Upper lobe of right lung (tissue), 1 donor: ENCODE measurements around the gene TCEAL8. TPM values are rescaled to one million over a fixed set of nuclear protein-coding genes. Genes with fewer than 3 reads are reported as not detected.
"Not testable (repeated sequence)": the region's sequence is repeated elsewhere in the genome, so short reads cannot be mapped to it uniquely, and the experiment has no call there.

Experiments
- ATAC-seq: fragments of 200-7000 bp; cut with Tn5 transposase; one replicate; pipeline ENCODE4 v1.9.1; 2020; ENCODE audit warnings: mild to moderate bottlenecking, moderate library complexity
- DNase-seq: peaks from one replicate; pipeline ENCODE4 v3.0.0-alpha.2; 2020
- H3K27ac ChIP-seq: fragments of 200-600 bp; one replicate; pipeline ENCODE4 v1.8.0; 2022
- H3K27me3 ChIP-seq: fragments of 200-600 bp; one replicate; pipeline ENCODE4 v1.8.0; 2022; ENCODE audit warnings: mild to moderate bottlenecking
- H3K36me3 ChIP-seq: fragments of 200-600 bp; one replicate; pipeline ENCODE4 v1.8.0; 2022
- H3K4me1 ChIP-seq: fragments of 200-600 bp; one replicate; pipeline ENCODE4 v1.8.0; 2022
- H3K4me3 ChIP-seq: fragments of 200-600 bp; one replicate; pipeline ENCODE4 v1.8.0; 2022; ENCODE audit warnings: mild to moderate bottlenecking
- H3K9me3 ChIP-seq: fragments of 200-600 bp; one replicate; pipeline ENCODE4 v1.8.0; 2022
- intact Hi-C: fragments of 100-400 bp; cut with DNase I; formaldehyde crosslinking; loops from one replicate; pipeline ENCODE4 v1.11.0; 2022
- total RNA-seq: library from RNA; stranded (reverse); fragmentation: NEBNext Ultra II Directional; extraction: Animal tissue kit (Norgen Biotek cat#: 25700); gene quantifications from one replicate; pipeline ENCODE4 v1.2.1, GENCODE V29; 2021
- TF ChIP-seq, protein P1 (sequence below): fragments of 200-600 bp; IDR thresholded peaks from one replicate; pipeline ENCODE4 v1.8.0; 2022; ENCODE audit warnings: antibody characterized with exemption
- donor health status: DM: no; HTN: yes; CAD: no; lungs with severe emphysema.

The TCEAL8 gene
- total RNA-seq, 1 donor from 2014 or later: 42.9 TPM

DNA sequence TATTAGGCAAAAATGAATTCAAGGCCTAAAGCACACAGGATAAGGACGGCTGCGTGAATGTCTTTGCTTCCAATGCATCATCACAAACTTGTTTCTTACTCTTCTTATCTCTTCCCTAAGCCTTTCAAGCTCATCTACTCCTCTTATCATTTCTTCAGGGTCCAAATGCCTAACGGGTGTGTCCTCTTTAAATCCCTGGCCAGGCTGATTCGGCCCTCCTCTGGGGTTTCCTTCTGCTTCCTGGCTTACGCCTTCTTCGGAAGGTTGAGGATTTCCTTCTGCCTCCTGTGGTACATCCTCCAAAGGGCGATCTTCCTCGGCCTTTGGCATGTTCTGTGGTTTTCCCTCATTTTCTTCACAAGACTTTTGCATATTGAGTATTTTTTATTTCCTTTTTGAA lies 1.3 kb downstream of the TCEAL8 start:
- Histone ChIP-seq H3K9me3 (no peaks in the 10 kb centered on the region), H3K4me1 (peaks cover 6% of the 10 kb centered on the region), H3K4me3 (peak overlapping the region; percentile 66), H3K27me3 (no peaks in the 10 kb centered on the region), H3K27ac (peak overlapping the region; percentile 80), H3K36me3 (no peaks in the 10 kb centered on the region)
- TF ChIP-seq, protein P1, sequence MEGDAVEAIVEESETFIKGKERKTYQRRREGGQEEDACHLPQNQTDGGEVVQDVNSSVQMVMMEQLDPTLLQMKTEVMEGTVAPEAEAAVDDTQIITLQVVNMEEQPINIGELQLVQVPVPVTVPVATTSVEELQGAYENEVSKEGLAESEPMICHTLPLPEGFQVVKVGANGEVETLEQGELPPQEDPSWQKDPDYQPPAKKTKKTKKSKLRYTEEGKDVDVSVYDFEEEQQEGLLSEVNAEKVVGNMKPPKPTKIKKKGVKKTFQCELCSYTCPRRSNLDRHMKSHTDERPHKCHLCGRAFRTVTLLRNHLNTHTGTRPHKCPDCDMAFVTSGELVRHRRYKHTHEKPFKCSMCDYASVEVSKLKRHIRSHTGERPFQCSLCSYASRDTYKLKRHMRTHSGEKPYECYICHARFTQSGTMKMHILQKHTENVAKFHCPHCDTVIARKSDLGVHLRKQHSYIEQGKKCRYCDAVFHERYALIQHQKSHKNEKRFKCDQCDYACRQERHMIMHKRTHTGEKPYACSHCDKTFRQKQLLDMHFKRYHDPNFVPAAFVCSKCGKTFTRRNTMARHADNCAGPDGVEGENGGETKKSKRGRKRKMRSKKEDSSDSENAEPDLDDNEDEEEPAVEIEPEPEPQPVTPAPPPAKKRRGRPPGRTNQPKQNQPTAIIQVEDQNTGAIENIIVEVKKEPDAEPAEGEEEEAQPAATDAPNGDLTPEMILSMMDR: no peak
- intact Hi-C loops: no loop called here
- ATAC-seq (peak; percentile 30), DNase-seq (no peak)

DNA sequence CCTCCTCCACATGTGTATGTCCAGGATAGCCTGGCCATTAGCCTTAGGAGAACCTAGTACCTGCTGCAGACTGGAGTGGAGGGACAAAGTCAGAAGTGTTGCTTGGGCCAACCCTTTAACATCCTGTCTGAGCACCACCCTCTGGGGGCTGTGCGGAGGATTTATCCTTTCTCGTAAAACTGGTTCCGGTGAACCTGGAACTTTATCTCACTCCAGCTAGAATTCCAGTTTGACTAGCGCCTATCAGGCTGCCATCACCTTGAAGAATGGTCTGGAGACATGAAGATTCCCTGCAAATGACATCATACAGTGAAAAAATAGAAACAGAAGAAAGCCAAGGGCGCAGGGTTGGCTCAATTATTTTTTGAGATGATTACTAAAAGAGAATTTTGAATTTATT lies 4.0 kb downstream of the TCEAL8 start:
- DNase-seq: no peak
- TF ChIP-seq, protein P1: no peak
- Histone ChIP-seq H3K36me3 (no peaks in the 10 kb centered on the region), H3K27me3 (no peaks in the 10 kb centered on the region), H3K9me3 (no peaks in the 10 kb centered on the region), H3K27ac (no peak overlapping the region), H3K4me1 (peaks cover 6% of the 10 kb centered on the region), H3K4me3 (no peak overlapping the region)
- intact Hi-C loops: no loop called here
- no peak for ATAC-seq

DNA sequence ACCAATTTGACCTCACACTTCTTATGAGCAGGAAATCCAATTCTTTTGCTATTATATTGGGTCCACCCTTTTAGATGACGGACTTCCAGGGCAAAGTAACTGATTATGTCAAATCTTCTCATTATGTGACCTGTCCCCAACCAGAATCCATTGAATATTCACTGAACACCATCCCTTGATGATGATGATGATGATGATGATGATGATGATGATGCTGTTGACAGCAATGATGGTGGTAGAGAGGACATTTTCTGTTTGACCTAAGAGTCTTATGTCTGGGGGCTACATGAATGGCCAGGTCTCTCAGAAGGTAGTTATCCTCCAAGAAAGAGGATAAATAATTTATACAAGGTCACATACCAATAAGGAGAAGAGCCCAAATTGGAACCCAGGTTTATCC lies 5.2 kb downstream of the TCEAL8 start:
- Histone ChIP-seq H3K4me3 (no peak overlapping the region), H3K27me3 (no peaks in the 10 kb centered on the region), H3K27ac (no peak overlapping the region), H3K4me1 (peaks cover 6% of the 10 kb centered on the region), H3K9me3 (no peaks in the 10 kb centered on the region), H3K36me3 (no peaks in the 10 kb centered on the region)
- intact Hi-C loops: no loop called here
- ATAC-seq (no peak), DNase-seq (no peak)
- TF ChIP-seq, protein P1: no peak

DNA sequence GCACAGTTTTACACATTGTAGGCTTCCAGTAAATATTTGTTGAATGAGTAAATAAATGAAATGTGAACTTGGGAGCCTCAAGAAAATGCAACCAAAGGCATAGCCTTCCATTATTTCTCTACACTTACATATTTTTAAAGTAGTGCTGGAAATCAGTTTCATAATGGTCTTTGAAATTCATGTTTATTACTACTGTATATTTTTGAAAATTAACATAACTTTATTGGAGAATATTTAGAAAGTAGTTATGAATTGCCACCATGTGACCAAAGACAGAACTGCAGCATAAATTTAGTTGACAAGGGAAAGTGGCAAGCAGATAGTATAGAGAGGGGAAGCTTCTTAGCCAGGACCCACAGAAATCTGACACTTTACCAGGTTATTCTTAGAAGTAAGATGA lies 6.4 kb downstream of the TCEAL8 start:
- no peak for ATAC-seq
- Histone ChIP-seq H3K36me3 (no peaks in the 10 kb centered on the region), H3K4me1 (peaks cover 4% of the 10 kb centered on the region), H3K4me3 (no peak overlapping the region), H3K27me3 (no peaks in the 10 kb centered on the region), H3K27ac (no peak overlapping the region), H3K9me3 (no peaks in the 10 kb centered on the region)
- intact Hi-C loops: no loop called here
- DNase-seq: no peak
- TF ChIP-seq, protein P1: peak; percentile 39

DNA sequence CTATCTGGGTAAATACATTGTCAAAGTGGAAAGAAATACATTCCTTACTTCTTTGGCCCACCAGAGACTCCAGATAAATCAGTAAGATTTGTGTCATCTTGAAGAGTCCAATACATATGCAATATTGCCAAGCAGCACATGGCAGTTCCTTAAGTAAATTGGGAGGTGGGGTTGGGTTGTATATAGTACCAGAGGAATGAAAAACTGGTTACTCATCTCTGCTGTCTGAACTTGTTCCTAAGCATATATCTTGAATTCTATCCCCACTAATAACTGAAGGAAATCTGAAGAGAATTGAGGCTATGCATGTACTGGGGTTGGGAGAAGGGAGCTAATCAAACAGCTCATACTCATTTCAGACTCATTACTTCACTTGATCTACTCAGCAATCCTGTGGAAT lies 14.8 kb downstream of the TCEAL8 start:
- ATAC-seq: no peak
- no peak overlapping the region for H3K27ac ChIP-seq
- no peak overlapping the region for H3K4me3 ChIP-seq
- TF ChIP-seq, protein P1: no peak
- H3K27me3 ChIP-seq: no peaks in the 10 kb centered on the region
- no peaks in the 10 kb centered on the region for H3K36me3 ChIP-seq
- no peak for DNase-seq
- no peaks in the 10 kb centered on the region for H3K4me1 ChIP-seq
- H3K9me3 ChIP-seq: no peaks in the 10 kb centered on the region
- intact Hi-C loops: no loop called here

DNA sequence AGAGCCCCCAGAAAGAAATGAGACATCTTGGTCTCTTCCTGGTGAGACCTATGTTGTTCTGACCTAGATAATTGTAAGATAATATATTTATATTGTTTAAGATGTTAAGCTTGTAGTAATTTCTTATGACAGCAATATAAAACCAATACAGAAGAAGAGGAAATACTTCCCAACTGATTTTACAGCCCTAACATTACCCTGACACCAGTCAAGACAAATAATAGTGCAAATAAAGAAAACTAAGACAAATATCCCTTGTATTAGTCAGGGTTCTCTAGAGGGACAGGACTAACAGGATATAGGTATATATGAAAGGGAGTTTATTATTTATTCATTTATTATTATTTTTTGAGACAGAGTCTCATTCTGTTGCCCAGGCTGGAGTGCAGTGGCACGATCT lies 18.7 kb downstream of the TCEAL8 start:
- ATAC-seq (no peak), DNase-seq (no peak)
- TF ChIP-seq, protein P1: no peak
- Histone ChIP-seq H3K4me1 (no peaks in the 10 kb centered on the region), H3K27me3 (no peaks in the 10 kb centered on the region), H3K4me3 (no peak overlapping the region), H3K36me3 (no peaks in the 10 kb centered on the region), H3K27ac (no peak overlapping the region), H3K9me3 (no peaks in the 10 kb centered on the region)
- intact Hi-C loops: no loop called here

DNA sequence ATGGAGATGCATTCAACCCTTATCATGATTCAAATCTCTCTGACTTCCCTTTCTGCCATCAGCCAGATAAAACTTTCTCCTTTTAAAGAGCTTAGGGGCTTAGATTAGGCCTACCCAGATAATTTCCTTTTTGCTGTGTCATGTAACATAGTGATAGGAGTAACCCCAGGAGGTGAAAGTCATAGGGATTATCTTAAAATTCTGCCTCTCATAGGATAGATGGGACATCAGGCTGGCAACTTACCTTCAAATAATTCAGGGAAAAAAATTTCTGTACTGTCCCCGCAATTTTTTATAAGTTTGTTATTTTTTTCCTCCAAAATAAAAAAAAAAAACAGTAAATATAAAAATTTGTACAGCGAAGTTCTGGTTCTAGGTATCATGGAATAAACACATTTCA lies 19.3 kb downstream of the TCEAL8 start:
- H3K4me3 ChIP-seq, intact Hi-C loops, H3K27me3 ChIP-seq, DNase-seq, ATAC-seq, H3K36me3 ChIP-seq, H3K4me1 ChIP-seq, H3K27ac ChIP-seq, H3K9me3 ChIP-seq: not testable (repeated sequence)
